H1 (cell line): ENCODE data around the gene TLCD3A. TPM values are rescaled to one million over a fixed set of nuclear protein-coding genes. Genes with fewer than 3 reads are reported as not detected.

Experiments
- CTCF ChIA-PET: fragments of 300-600 bp; sonication (Branson Sonifier 250); formaldehyde crosslinking; loops from one replicate; lab custom pipeline; 2021; ENCODE audit not compliant: partially characterized antibody; lab: Charles Lee
- POLR2A ChIA-PET: fragments of 300-600 bp; sonication (Branson Sonifier 250); formaldehyde crosslinking; loops from one replicate; lab custom pipeline; 2021; ENCODE audit warnings: inconsistent platforms; ENCODE audit not compliant: partially characterized antibody; lab: Charles Lee
- DNase-seq, 2 experiments: peaks; one replicate each; pipeline versions ENCODE4 v3.0.0 to v3.0.0-alpha.2; 2010 to 2022; ENCODE audit warnings: low spot score in 2 of 2, low read depth in 1 of 2, mixed read lengths in 1 of 2
- FAIRE-seq: peaks from 2 replicates; lab custom pipeline; 2011; peaks lifted over from hg19 to GRCh38; lab: Jason Lieb, UNC
- H2AFZ ChIP-seq: 2 replicates; pipeline ENCODE4 v1.8.1; 2012; ENCODE audit warnings: low read length, inconsistent platforms
- H2AK5ac ChIP-seq: 2 replicates; pipeline ENCODE4 v1.6.1; 2013; ENCODE audit warnings: low read depth, low read length
- H2BK120ac ChIP-seq: replicated peaks from 2 replicates; pipeline ENCODE3; 2013; ENCODE audit warnings: low read depth, low read length, inconsistent platforms
- H2BK12ac ChIP-seq: 2 replicates; pipeline ENCODE4 v1.6.1; 2013; ENCODE audit warnings: low read depth, low read length
- H2BK15ac ChIP-seq: 2 replicates; pipeline ENCODE4 v1.6.1; 2013; ENCODE audit warnings: low read length
- H2BK20ac ChIP-seq: 2 replicates; pipeline ENCODE4 v1.6.1; 2013; ENCODE audit warnings: low read length
- H2BK5ac ChIP-seq: 2 replicates; pipeline ENCODE4 v1.6.1; 2013; ENCODE audit warnings: low read depth, low read length
- H3K14ac ChIP-seq: 2 replicates; pipeline ENCODE4 v1.6.1; 2013; ENCODE audit warnings: inconsistent platforms; ENCODE audit not compliant: insufficient read length
- H3K18ac ChIP-seq: 2 replicates; pipeline ENCODE4 v1.6.1; 2013; ENCODE audit warnings: low read length; ENCODE audit errors: extremely low read depth
- H3K23ac ChIP-seq: 2 replicates; pipeline ENCODE4 v1.6.1; 2013; ENCODE audit warnings: inconsistent platforms; ENCODE audit not compliant: insufficient read length
- H3K23me2 ChIP-seq: 2 replicates; pipeline ENCODE4 v1.6.1; 2013; ENCODE audit warnings: low read depth, low read length
- H3K27ac ChIP-seq: 2 replicates; pipeline ENCODE4 v1.6.1; 2011; ENCODE audit warnings: low read depth, low read length, inconsistent platforms
- H3K27me3 ChIP-seq, 4 experiments: replicated peaks in 1 of 4; 1 replicate in 1 of 4; 2 replicates in 3 of 4; pipeline versions ENCODE4 v1.6.1 to v1.8.1; 2011 to 2013; ENCODE audit warnings: low read length in 3 of 4, mild to moderate bottlenecking in 3 of 4, inconsistent platforms in 2 of 4, mixed read lengths in 2 of 4, moderate library complexity in 1 of 4; ENCODE audit not compliant: control insufficient read depth in 3 of 4, insufficient read depth in 3 of 4; ENCODE audit errors: extremely low read depth in 1 of 4
- H3K36me3 ChIP-seq, 4 experiments: 2 replicates each; pipeline versions ENCODE4 v1.6.1 to v1.8.1; 2011 to 2013; ENCODE audit warnings: mild to moderate bottlenecking in 4 of 4, low read length in 3 of 4, moderate library complexity in 2 of 4, control low read depth in 1 of 4, inconsistent platforms in 1 of 4; ENCODE audit not compliant: insufficient read depth in 4 of 4, control insufficient read depth in 2 of 4
- H3K4ac ChIP-seq: replicated peaks from 2 replicates; pipeline ENCODE3; 2013; ENCODE audit warnings: low read length, low read depth, mixed read lengths, inconsistent platforms; ENCODE audit not compliant: insufficient read length
- H3K4me1 ChIP-seq, 4 experiments: replicated peaks in 1 of 4; 1 replicate in 1 of 4; 2 replicates in 3 of 4; pipeline versions ENCODE4 v1.6.1 to v1.8.1; 2011 to 2013; ENCODE audit warnings: low read length in 3 of 4, inconsistent platforms in 2 of 4, mixed read lengths in 1 of 4; ENCODE audit not compliant: insufficient read depth in 4 of 4, control insufficient read depth in 3 of 4
- H3K4me2 ChIP-seq, 2 experiments: 2 replicates each; pipeline versions ENCODE4 v1.6.1 to v1.8.1; 2011 to 2013; ENCODE audit warnings: low read depth in 2 of 2, low read length in 2 of 2, control low read depth in 1 of 2, inconsistent platforms in 1 of 2, mild to moderate bottlenecking in 1 of 2; ENCODE audit not compliant: insufficient read depth in 1 of 2
- H3K4me3 ChIP-seq, 4 experiments: fragments of 200-600, 300-600 bp in 1 of 4; sonication (generic), shearing (Covaris generic), sonication (Bioruptor Twin) in 1 of 4; 2 replicates each; pipeline versions ENCODE4 v1.5.1 to v1.8.1; 2011 to 2016; ENCODE audit warnings: low read length in 4 of 4, low read depth in 3 of 4, control low read depth in 2 of 4, inconsistent platforms in 2 of 4, mild to moderate bottlenecking in 2 of 4, mixed read lengths in 1 of 4, moderate library complexity in 1 of 4; ENCODE audit not compliant: insufficient read depth in 2 of 4; ENCODE audit errors: extremely low read depth in 1 of 4
- H3K56ac ChIP-seq: replicated peaks from 2 replicates; pipeline ENCODE3; 2013; ENCODE audit warnings: low read depth, mild to moderate bottlenecking, mixed read lengths, low read length, inconsistent platforms; ENCODE audit not compliant: insufficient read length
- H3K79me1 ChIP-seq: 2 replicates; pipeline ENCODE4 v1.6.1; 2013; ENCODE audit warnings: low read depth, low read length, control low read depth
- H3K79me2 ChIP-seq, 2 experiments: 2 replicates each; pipeline versions ENCODE4 v1.6.1 to v1.8.1; 2012 to 2013; ENCODE audit warnings: low read length in 2 of 2, mild to moderate bottlenecking in 2 of 2, inconsistent platforms in 1 of 2; ENCODE audit not compliant: insufficient read depth in 2 of 2, control insufficient read depth in 1 of 2
- H3K9ac ChIP-seq, 4 experiments: replicated peaks in 1 of 4; 1 replicate in 1 of 4; 2 replicates in 3 of 4; pipeline versions ENCODE4 v1.6.1 to v1.8.1; 2011 to 2013; ENCODE audit warnings: low read depth in 3 of 4, low read length in 3 of 4, control low read depth in 2 of 4, mild to moderate bottlenecking in 2 of 4, moderate library complexity in 2 of 4, inconsistent platforms in 1 of 4; ENCODE audit errors: extremely low read depth in 1 of 4
- H3K9me3 ChIP-seq, 2 experiments: 2 replicates each; pipeline versions ENCODE4 v1.6.1 to v1.8.1; 2012 to 2013; ENCODE audit warnings: mild to moderate bottlenecking in 2 of 2, moderate library complexity in 2 of 2, control low read depth in 1 of 2, inconsistent platforms in 1 of 2, low read depth in 1 of 2, low read length in 1 of 2, mixed read lengths in 1 of 2; ENCODE audit not compliant: insufficient read depth in 2 of 2
- H4K20me1 ChIP-seq, 2 experiments: replicated peaks in 1 of 2; 2 replicates each; pipeline versions ENCODE3 to v1.8.1; 2011 to 2013; ENCODE audit warnings: inconsistent platforms in 2 of 2, low read length in 2 of 2, mild to moderate bottlenecking in 1 of 2; ENCODE audit not compliant: insufficient read depth in 2 of 2, control insufficient read depth in 1 of 2
- H4K5ac ChIP-seq: 2 replicates; pipeline ENCODE4 v1.6.1; 2013; ENCODE audit warnings: low read length, low read depth, mixed read lengths, inconsistent platforms; ENCODE audit not compliant: insufficient read length
- H4K8ac ChIP-seq: 2 replicates; pipeline ENCODE4 v1.8.0; 2013; ENCODE audit warnings: mild to moderate bottlenecking, moderate library complexity, low read length, inconsistent platforms; ENCODE audit not compliant: insufficient read depth; ENCODE audit errors: extremely low read depth
- H4K91ac ChIP-seq: replicated peaks from 2 replicates; pipeline ENCODE3; 2013; ENCODE audit warnings: low read length, mixed read lengths, inconsistent platforms; ENCODE audit not compliant: insufficient read length
- CREB1 ChIP-seq: IDR thresholded peaks from 2 replicates; pipeline ENCODE4 v1.6.1; 2012; ENCODE audit warnings: inconsistent platforms
- EGR1 ChIP-seq: IDR thresholded peaks from 2 replicates; pipeline ENCODE4 v1.6.1; 2011; ENCODE audit warnings: low read depth, low read length, borderline replicate concordance
- HDAC2 ChIP-seq, 2 experiments: fragments of 300-600 bp in 1 of 2; sonication (generic) in 1 of 2; IDR thresholded peaks; 2 replicates each; pipeline ENCODE4 v1.6.1; 2011 to 2012; ENCODE audit warnings: low read depth in 2 of 2, low read length in 2 of 2, mild to moderate bottlenecking in 2 of 2, moderate library complexity in 2 of 2, borderline replicate concordance in 1 of 2, inconsistent platforms in 1 of 2
- HDAC6 ChIP-seq: IDR thresholded peaks from one replicate; pipeline ENCODE4 v1.7.1; 2012; ENCODE audit warnings: low read depth, mild to moderate bottlenecking, inconsistent platforms, low read length, moderate library complexity
- KDM1A ChIP-seq: fragments of 200-600, 300-600 bp; sonication (generic); IDR thresholded peaks from 2 replicates; pipeline ENCODE4 v1.7.1; 2016; ENCODE audit warnings: mild to moderate bottlenecking, low read length, borderline replicate concordance
- MAFK ChIP-seq: IDR thresholded peaks from 2 replicates; pipeline ENCODE4 v1.6.1; 2012; ENCODE audit warnings: low read depth, mild to moderate bottlenecking, improper control_type of control experiment, low read length
- POLR2AphosphoS5 ChIP-seq: IDR thresholded peaks from 2 replicates; pipeline ENCODE4 v1.6.1; 2011; ENCODE audit warnings: low read depth, low read length
- RNF2 ChIP-seq: fragments of 200-900, 300-1000 bp; sonication (generic); IDR thresholded peaks from 2 replicates; pipeline ENCODE4 v1.7.1; 2016; ENCODE audit warnings: borderline replicate concordance, low read depth, mild to moderate bottlenecking, antibody characterized with exemption, low read length; ENCODE audit not compliant: poor library complexity, severe bottlenecking; ENCODE audit errors: missing control alignments
- SP4 ChIP-seq: IDR thresholded peaks from 2 replicates; pipeline ENCODE4 v1.6.1; 2012; ENCODE audit warnings: low read length, inconsistent platforms
- WGBS, 2 experiments: shearing (Covaris generic) in 1 of 2; methylation state at CpG; one replicate each; pipeline versions ENCODE4 v1.1.6 to v1.1.7; 2013 to 2015; ENCODE audit warnings: low lambda C conversion rate in 2 of 2, mixed read lengths in 2 of 2, inconsistent platforms in 1 of 2, low coverage in 1 of 2, missing lambda C conversion rate in 1 of 2; ENCODE audit not compliant: insufficient replicate concordance in 2 of 2, insufficient coverage in 1 of 2, insufficient read length in 1 of 2; ENCODE audit errors: extremely low coverage in 1 of 2, missing lambda C conversion rate in 1 of 2; 5-methylcytosine and 5-hydroxymethylcytosine counted together
- polyA plus RNA-seq, 7 experiments: library from polyadenylated mRNA; depleted of rRNA in 3 of 7; stranded (reverse) in 5 of 7; unstranded in 2 of 7; fragments of >200 nt in 5 of 7; fragments of 200-250 nt in 2 of 7; gene quantifications; 1 replicate in 5 of 7; 2 replicates in 1 of 7; 4 replicates in 1 of 7; pipeline versions ENCODE4 v1.2.1 to v1.2.3, GENCODE V29; 2011 to 2013; ENCODE audit warnings: missing spikeins in 2 of 7, mixed read lengths in 2 of 7
- total RNA-seq: library from RNA; stranded (reverse); fragmentation: NEBNext Ultra II Directional; extraction: Animal tissue kit (Norgen Biotek cat#: 25700); gene quantifications from 2 replicates; pipeline ENCODE4 v1.2.1, GENCODE V29; 2021
- TF ChIP-seq, protein P1 (sequence below): IDR thresholded peaks from 2 replicates; pipeline ENCODE4 v1.6.1; 2011; ENCODE audit warnings: low read length, improper control_type of control experiment

The TLCD3A gene
- total and polyA plus RNA-seq, 2 of the 8 experiments (the other 6 are each of a cell fraction or from before 2014, with no cell fraction given): 26.1 to 48.8 TPM

DNA sequence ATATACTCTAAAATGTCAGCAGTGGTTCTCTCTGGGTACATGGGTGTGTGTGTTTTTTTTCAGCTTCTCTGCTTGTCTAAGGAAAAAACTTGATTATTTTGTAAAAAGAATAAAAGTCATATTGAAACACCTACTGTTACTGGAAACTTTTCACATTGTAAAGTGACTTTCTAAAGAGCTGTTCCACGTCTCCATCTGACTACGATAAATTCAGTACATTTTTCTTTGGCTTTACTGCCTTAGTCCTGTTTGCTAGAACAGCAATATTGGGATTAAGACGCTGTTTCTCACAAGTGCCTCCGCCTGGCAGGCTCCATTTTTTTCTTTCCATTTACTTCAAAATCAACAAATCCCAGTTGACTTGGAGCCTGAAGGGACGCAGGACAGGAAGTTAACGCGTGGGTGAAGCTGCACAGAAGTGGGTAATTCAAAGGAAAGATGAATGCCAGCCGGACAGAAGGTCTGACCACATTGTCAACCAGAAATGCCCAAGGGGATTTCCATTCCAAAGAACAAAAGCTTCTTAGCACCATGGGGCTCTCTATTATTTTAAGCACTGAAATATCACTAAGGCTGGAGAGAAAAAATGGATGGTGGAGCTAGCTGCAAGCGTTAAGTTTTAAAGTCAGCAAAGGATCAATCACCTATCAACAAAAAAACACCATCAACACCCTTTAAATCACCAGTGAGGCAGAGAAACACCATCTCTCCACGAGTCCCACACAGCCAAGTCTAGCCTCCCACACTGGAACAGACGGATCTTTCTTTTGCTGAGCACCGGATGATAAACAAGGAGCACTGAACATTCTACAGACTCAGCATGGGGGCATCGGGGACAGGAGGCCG is 41.3 kb downstream of the TLCD3A start:
- Histone ChIP-seq H3K79me2 (0 out of 4 replicates have a peak, but pooled peaks cover 0 to under 1% of the 10 kb centered on the region in 2 experiments), H3K4me3 (no peak overlapping the region), H2BK120ac (no peak overlapping the region), H2BK5ac (no peak overlapping the region), H3K4me2 (no peak overlapping the region), H4K20me1 (no peaks in the 10 kb centered on the region), H4K8ac (no peak overlapping the region), H3K23me2 (no peaks in the 10 kb centered on the region), H3K36me3 (peaks cover 52 to 80% (median 72%) of the 10 kb centered on the region in 4 experiments), H4K91ac (no peak overlapping the region), H3K14ac (no peak overlapping the region), H2BK12ac (no peak overlapping the region), H2AK5ac (no peak overlapping the region), H3K9me3 (no peaks in the 10 kb centered on the region), H3K27me3 (no peaks in the 10 kb centered on the region), H3K79me1 (no peaks in the 10 kb centered on the region), H3K4me1 (no peaks in the 10 kb centered on the region), H3K23ac (no peak overlapping the region), H4K5ac (no peak overlapping the region), H3K9ac (no peak overlapping the region), H3K4ac (no peak overlapping the region), H2BK20ac (no peak overlapping the region), H3K56ac (no peak overlapping the region), H3K18ac (no peak overlapping the region), H3K27ac (no peak overlapping the region), H2BK15ac (no peak overlapping the region), H2AFZ (no peak overlapping the region)
- DNase-seq (no peak), FAIRE-seq (no peak)
- ChIA-PET CTCF (interaction anchor here (1.8 kb wide), 1 partner anchor 207 kb away, joined by 3 read pairs; no protein-coding TSS in a partner anchor), POLR2A (interaction anchor here (0.6 to 1.0 kb wide), 2 partner anchors 85 to 239 kb away, joined by 3 read pairs; no protein-coding TSS in a partner anchor)
- WGBS, 2 experiments: 89% methylated on average over 14 of the region's 14 CpGs; no CpG with 5 or more reads in 1 of the 2 experiments
- no peak for TF ChIP-seq RNF2
- TF ChIP-seq SP4: no peak
- TF ChIP-seq HDAC2 (IDR thresholded peaks at IDR 0.05; ENCODE audit: borderline replicate concordance in 1 of 2, low read depth in 2 of 2, low read length in 2 of 2): no peak
- TF ChIP-seq KDM1A: no peak
- no peak for TF ChIP-seq MAFK
- TF ChIP-seq, protein P1, sequence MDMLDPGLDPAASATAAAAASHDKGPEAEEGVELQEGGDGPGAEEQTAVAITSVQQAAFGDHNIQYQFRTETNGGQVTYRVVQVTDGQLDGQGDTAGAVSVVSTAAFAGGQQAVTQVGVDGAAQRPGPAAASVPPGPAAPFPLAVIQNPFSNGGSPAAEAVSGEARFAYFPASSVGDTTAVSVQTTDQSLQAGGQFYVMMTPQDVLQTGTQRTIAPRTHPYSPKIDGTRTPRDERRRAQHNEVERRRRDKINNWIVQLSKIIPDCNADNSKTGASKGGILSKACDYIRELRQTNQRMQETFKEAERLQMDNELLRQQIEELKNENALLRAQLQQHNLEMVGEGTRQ: no peak
- TF ChIP-seq EGR1: no peak
- TF ChIP-seq POLR2AphosphoS5: no peak
- TF ChIP-seq CREB1: no peak
- no peak for TF ChIP-seq HDAC6
